TTC549 (cell line): Measurements from ENCODE around the gene NT5DC1.

ENCODE experiments used
- FAIRE-seq: peaks from 2 replicates; lab custom pipeline; 2012; peaks lifted over from hg19 to GRCh38; lab: Jason Lieb, UNC

The NT5DC1 gene

GRCh38 chr6:116100419-116101301, at the start of gene NT5DC1:
TSS of gene NT5DC1 (plus strand) at chr6:116100853. CDS start at chr6:116100931, 78 bp downstream.
- FAIRE-seq: no peak

- no peak for FAIRE-seq
Measured at GRCh38 chr6:116051244-116051643, 49.4 kb upstream of the NT5DC1 start.

- no peak for FAIRE-seq
Measured at GRCh38 chr6:116055513-116055912, 45.1 kb upstream of the NT5DC1 start.

- FAIRE-seq: no peak
Measured at GRCh38 chr6:116057766-116058165, 42.9 kb upstream of the NT5DC1 start.

GRCh38 chr6:116059713-116060571, 40.7 kb upstream of the NT5DC1 start:
- FAIRE-seq: no peak

GRCh38 chr6:116060572-116061283, 39.9 kb upstream of the NT5DC1 start, which contains the start of gene FRK:
TSS of gene FRK (minus strand) at chr6:116060891. CDS start at chr6:116060311, 580 bp downstream.
- no peak for FAIRE-seq

- no peak for FAIRE-seq
Measured at GRCh38 chr6:116062496-116062895, 38.2 kb upstream of the NT5DC1 start.

- no peak for FAIRE-seq
Measured at GRCh38 chr6:116064666-116065065, 36.0 kb upstream of the NT5DC1 start.

- FAIRE-seq: no peak
Measured at GRCh38 chr6:116066789-116067188, 33.9 kb upstream of the NT5DC1 start.

- FAIRE-seq: no peak
Measured at GRCh38 chr6:116070101-116070500, 30.6 kb upstream of the NT5DC1 start.

- FAIRE-seq: no peak
Measured at GRCh38 chr6:116070616-116071389, 29.9 kb upstream of the NT5DC1 start.

GRCh38 chr6:116072368-116072767, 28.3 kb upstream of the NT5DC1 start:
- FAIRE-seq: no peak

GRCh38 chr6:116073765-116074440, 26.8 kb upstream of the NT5DC1 start:
- no peak for FAIRE-seq

GRCh38 chr6:116074732-116075390, 25.8 kb upstream of the NT5DC1 start:
- FAIRE-seq: no peak

- FAIRE-seq: no peak
Measured at GRCh38 chr6:116078522-116078921, 22.1 kb upstream of the NT5DC1 start.

- FAIRE-seq: no peak
Measured at GRCh38 chr6:116078945-116079344, 21.7 kb upstream of the NT5DC1 start.

- no peak for FAIRE-seq
Measured at GRCh38 chr6:116083052-116083451, 17.6 kb upstream of the NT5DC1 start.

- FAIRE-seq: no peak
Measured at GRCh38 chr6:116084284-116084683, 16.4 kb upstream of the NT5DC1 start.

GRCh38 chr6:116087437-116088027, 13.1 kb upstream of the NT5DC1 start:
- no peak for FAIRE-seq

- no peak for FAIRE-seq
Measured at GRCh38 chr6:116088946-116089345, 11.7 kb upstream of the NT5DC1 start.
